H9 (cell line): ENCODE measurements around the gene H2BK1. TPM values are rescaled to one million over a fixed set of nuclear protein-coding genes. Genes with fewer than 3 reads are reported as not detected.
A peak's percentile ranks its signal among the peaks of the same experiment; 100 is the strongest.

ENCODE experiments used
- DNase-seq: peaks from one replicate; pipeline ENCODE4 v3.0.0-alpha.2; 2017
- H2AFZ ChIP-seq: one replicate; pipeline ENCODE4 v1.6.1; 2013; ENCODE audit warnings: mild to moderate bottlenecking, low read length, control low read depth, moderate library complexity
- H2AK5ac ChIP-seq: 2 replicates; pipeline ENCODE4 v1.6.1; 2013; ENCODE audit warnings: low read length, control low read depth, mixed read lengths; ENCODE audit not compliant: insufficient read length
- H2BK120ac ChIP-seq: one replicate; pipeline ENCODE4 v1.6.1; 2013; ENCODE audit warnings: low read depth, mild to moderate bottlenecking, low read length, control low read depth, inconsistent platforms; ENCODE audit not compliant: poor library complexity, severe bottlenecking
- H2BK12ac ChIP-seq: 2 replicates; pipeline ENCODE4 v1.6.1; 2013; ENCODE audit warnings: low read length, control low read depth, mixed read lengths, low read depth; ENCODE audit not compliant: insufficient read length
- H2BK15ac ChIP-seq: 2 replicates; pipeline ENCODE4 v1.6.1; 2013; ENCODE audit warnings: low read depth, low read length, control low read depth
- H2BK20ac ChIP-seq: one replicate; pipeline ENCODE4 v1.6.1; 2013; ENCODE audit warnings: low read depth, mild to moderate bottlenecking, low read length, control low read depth, inconsistent platforms; ENCODE audit not compliant: poor library complexity, severe bottlenecking
- H2BK5ac ChIP-seq: 2 replicates; pipeline ENCODE4 v1.6.1; 2013; ENCODE audit warnings: low read length, control low read depth, mixed read lengths; ENCODE audit not compliant: insufficient read length
- H3K14ac ChIP-seq: 2 replicates; pipeline ENCODE4 v1.6.1; 2013; ENCODE audit warnings: low read length, control low read depth; ENCODE audit not compliant: insufficient read depth
- H3K18ac ChIP-seq: 2 replicates; pipeline ENCODE4 v1.6.1; 2013; ENCODE audit warnings: low read depth, mild to moderate bottlenecking, mixed read lengths, low read length, control low read depth; ENCODE audit not compliant: insufficient read length
- H3K23ac ChIP-seq: 2 replicates; pipeline ENCODE4 v1.6.1; 2013; ENCODE audit warnings: low read length, control low read depth, mixed read lengths, low read depth; ENCODE audit not compliant: insufficient read length
- H3K23me2 ChIP-seq: 2 replicates; pipeline ENCODE4 v1.6.1; 2013; ENCODE audit warnings: low read depth, mild to moderate bottlenecking, mixed read lengths, low read length, control low read depth; ENCODE audit not compliant: insufficient read length, poor library complexity, severe bottlenecking
- H3K27ac ChIP-seq: 2 replicates; pipeline ENCODE4 v1.5.1; 2013; ENCODE audit warnings: low read length, control low read depth, mixed read lengths, low read depth; ENCODE audit not compliant: insufficient read length
- H3K27me3 ChIP-seq: 2 replicates; pipeline ENCODE4 v1.6.1; 2013; ENCODE audit warnings: low read length, control low read depth, inconsistent platforms; ENCODE audit not compliant: insufficient read depth
- H3K4ac ChIP-seq: 2 replicates; pipeline ENCODE4 v1.6.1; 2013; ENCODE audit warnings: low read depth, mild to moderate bottlenecking, control low read depth, inconsistent platforms, low read length, moderate library complexity
- H3K4me1 ChIP-seq: 2 replicates; pipeline ENCODE4 v1.6.1; 2013; ENCODE audit warnings: low read length, control low read depth, inconsistent platforms; ENCODE audit not compliant: insufficient read depth
- H3K4me2 ChIP-seq: 2 replicates; pipeline ENCODE4 v1.6.1; 2013; ENCODE audit warnings: low read length, control low read depth, mixed read lengths; ENCODE audit not compliant: insufficient read length, insufficient read depth
- H3K56ac ChIP-seq: 2 replicates; pipeline ENCODE4 v1.6.1; 2013; ENCODE audit warnings: low read depth, mild to moderate bottlenecking, mixed read lengths, low read length, control low read depth; ENCODE audit not compliant: insufficient read length
- H3K79me1 ChIP-seq: 2 replicates; pipeline ENCODE4 v1.6.1; 2013; ENCODE audit warnings: low read depth, mild to moderate bottlenecking, moderate library complexity, low read length, control low read depth, inconsistent platforms; ENCODE audit not compliant: insufficient read depth, poor library complexity, severe bottlenecking
- H3K79me2 ChIP-seq: 2 replicates; pipeline ENCODE4 v1.6.1; 2013; ENCODE audit warnings: low read length, control low read depth, inconsistent platforms; ENCODE audit not compliant: insufficient read depth
- H3K9ac ChIP-seq: 2 replicates; pipeline ENCODE4 v1.6.1; 2013; ENCODE audit warnings: low read length, control low read depth, mixed read lengths; ENCODE audit not compliant: insufficient read length; ENCODE audit errors: extremely low read depth
- H3K9me3 ChIP-seq: one replicate; pipeline ENCODE4 v1.6.1; 2013; ENCODE audit warnings: low read depth, low read length, inconsistent platforms; ENCODE audit not compliant: control insufficient read depth
- H3T11ph ChIP-seq: one replicate; pipeline ENCODE4 v1.6.1; 2013; ENCODE audit warnings: mild to moderate bottlenecking, low read length, control low read depth, inconsistent platforms
- H4K20me1 ChIP-seq: one replicate; pipeline ENCODE4 v1.6.1; 2013; ENCODE audit not compliant: control insufficient read depth, insufficient read length, insufficient read depth
- H4K5ac ChIP-seq: 2 replicates; pipeline ENCODE4 v1.6.1; 2013; ENCODE audit warnings: low read depth, mild to moderate bottlenecking, mixed read lengths, low read length, control low read depth; ENCODE audit not compliant: insufficient read length
- H4K8ac ChIP-seq: replicated peaks from 2 replicates; pipeline ENCODE4 v1.6.1; 2013; ENCODE audit warnings: low read length, control low read depth, mixed read lengths, low read depth; ENCODE audit not compliant: insufficient read length
- H4K91ac ChIP-seq: 2 replicates; pipeline ENCODE4 v1.6.1; 2013; ENCODE audit warnings: low read depth, mild to moderate bottlenecking, moderate library complexity, mixed read lengths, low read length, control low read depth; ENCODE audit not compliant: insufficient read length
- H3K27ac Mint-ChIP-seq, 3 experiments: 2 replicates in 2 of 3; 3 replicates in 1 of 3; pipeline ENCODE4 v1.8.0; 2020 to 2021; ENCODE audit warnings: mixed read lengths in 3 of 3, mild to moderate bottlenecking in 1 of 3, moderate library complexity in 1 of 3
- H3K27me3 Mint-ChIP-seq: 2 replicates; pipeline ENCODE4 v1.8.0; 2021; ENCODE audit warnings: low read depth, mild to moderate bottlenecking, moderate library complexity, mixed read lengths
- H3K36me3 Mint-ChIP-seq, 3 experiments: 2 replicates in 2 of 3; 3 replicates in 1 of 3; pipeline ENCODE4 v1.8.0; 2020 to 2021; ENCODE audit warnings: low read depth in 3 of 3, mixed read lengths in 3 of 3; ENCODE audit not compliant: insufficient read depth in 1 of 3
- H3K4me1 Mint-ChIP-seq, 2 experiments: 2 replicates each; pipeline ENCODE4 v1.8.0; 2020; ENCODE audit warnings: mixed read lengths in 2 of 2
- H3K4me3 Mint-ChIP-seq, 2 experiments: 2 replicates in 1 of 2; 3 replicates in 1 of 2; pipeline ENCODE4 v1.8.0; 2020 to 2021; ENCODE audit warnings: mild to moderate bottlenecking in 2 of 2, mixed read lengths in 2 of 2, moderate library complexity in 1 of 2
- H3K9me3 Mint-ChIP-seq, 2 experiments: 2 replicates in 1 of 2; 3 replicates in 1 of 2; pipeline ENCODE4 v1.8.0; 2020; ENCODE audit warnings: mild to moderate bottlenecking in 2 of 2, mixed read lengths in 2 of 2, moderate library complexity in 1 of 2
- CTCF ChIP-seq: fragments of 200-600 bp; sonication (generic); conservative IDR thresholded peaks from 3 replicates; pipeline ENCODE4 v1.8.0; 2021; ENCODE audit warnings: antibody characterized with exemption, mild to moderate bottlenecking
- WGBS: extraction: QIAGEN DNeasy Blood & Tissue Kit; methylation state at CpG from one replicate; pipeline ENCODE4 v1.1.7; 2013; ENCODE audit warnings: missing lambda C conversion rate, low lambda C conversion rate, mixed read lengths; ENCODE audit not compliant: insufficient read length; ENCODE audit errors: extremely low coverage; 5-methylcytosine and 5-hydroxymethylcytosine counted together
- total RNA-seq: library from RNA; stranded (reverse); gene quantifications from 2 replicates; pipeline ENCODE4 v1.2.1, GENCODE V29; 2021

The H2BK1 gene
- total RNA-seq, 1 experiment from 2014 or later, result not detected

DNA sequence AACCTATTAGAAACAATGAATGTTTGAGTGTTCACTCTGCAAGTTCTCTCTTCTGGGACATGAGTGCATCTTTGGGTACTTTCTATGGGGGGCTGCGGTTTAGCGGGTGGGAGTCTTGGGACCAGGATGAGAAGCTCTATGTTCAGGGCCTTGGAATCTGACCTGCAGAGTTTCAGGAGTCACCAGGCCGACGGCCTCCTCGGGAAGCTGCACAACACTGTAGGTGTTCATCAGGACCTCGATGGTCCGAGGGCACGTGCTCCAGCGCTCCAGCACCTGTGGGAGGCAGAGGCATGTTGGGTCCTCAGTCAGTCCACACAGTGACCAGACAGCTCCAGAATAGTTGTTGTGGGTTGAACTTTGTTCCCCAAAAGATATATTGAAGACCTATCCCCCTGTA lies 33.9 kb downstream of the H2BK1 start:
- TF ChIP-seq CTCF, result no peak
- no peak overlapping the region; a peak in 1 of 7 replicates for H3K27ac Mint-ChIP-seq
- no peak overlapping the region for H2BK20ac ChIP-seq
- H4K5ac ChIP-seq, result no peak overlapping the region
- H3K18ac ChIP-seq, result no peak overlapping the region
- peak overlapping the region in 1 of 2 experiments; percentile 36; a peak in 1 of 5 replicates for H3K4me3 Mint-ChIP-seq
- H3K4me2 ChIP-seq, result no peak overlapping the region
- H2BK120ac ChIP-seq, result no peak overlapping the region
- H2BK5ac ChIP-seq, result no peak overlapping the region
- no peak overlapping the region for H3K27ac ChIP-seq
- no CpG with 5 or more reads among the region's 9 CpGs for WGBS
- no peaks in the 10 kb centered on the region for H4K20me1 ChIP-seq
- H3K79me2 ChIP-seq, result no peaks in the 10 kb centered on the region
- peak; percentile 10 for DNase-seq
- H4K91ac ChIP-seq, result no peak overlapping the region
- H3K9ac ChIP-seq, result no peak overlapping the region
- H3T11ph ChIP-seq, result no peak overlapping the region
- no peak overlapping the region for H3K56ac ChIP-seq
- peaks cover 4% of the 10 kb centered on the region; the same call in 1 of the 2 replicates for H3K27me3 ChIP-seq
- H2BK12ac ChIP-seq, result no peak overlapping the region
- no peak overlapping the region for H2AFZ ChIP-seq
- peaks cover 19 to 28% of the 10 kb centered on the region in 2 experiments for H3K9me3 Mint-ChIP-seq
- no peaks in the 10 kb centered on the region for H3K79me1 ChIP-seq
- no peaks in the 10 kb centered on the region for H3K23me2 ChIP-seq
- no peak overlapping the region for H3K14ac ChIP-seq
- H3K27me3 Mint-ChIP-seq, result peaks cover 82% of the 10 kb centered on the region
- no peak overlapping the region for H2BK15ac ChIP-seq
- no peaks in the 10 kb centered on the region for H3K4me1 ChIP-seq
- H2AK5ac ChIP-seq, result no peak overlapping the region
- H3K4me1 Mint-ChIP-seq, result peaks cover 3 to 12% of the 10 kb centered on the region in 2 experiments; a peak in 3 of 4 replicates
- no peak overlapping the region for H3K4ac ChIP-seq
- no peak overlapping the region for H4K8ac ChIP-seq
- no peak overlapping the region for H3K23ac ChIP-seq
- H3K9me3 ChIP-seq, result no peaks in the 10 kb centered on the region
- peaks cover 0 to 3% (median 0%) of the 10 kb centered on the region in 3 experiments; a peak in 2 of 7 replicates for H3K36me3 Mint-ChIP-seq
